ENCODE data around the gene TCF20. TPM values are rescaled to one million over a fixed set of nuclear protein-coding genes. Genes with fewer than 3 reads are reported as not detected.
A peak's percentile ranks its signal among the peaks of the same experiment; 100 is the strongest.

Gene TCF20
- total and polyA plus RNA-seq, 7 experiments from 2014 or later = 3.3 to 97.2 (median 71.9) TPM

- Mint-ChIP-seq H3K27me3 (no peaks in the 10 kb centered on the region), H3K4me3 (peak overlapping the region in 7 of 10 donors; percentile 2 to 63 (median 43)), H3K27ac (peak overlapping the region in 8 of 9 donors; percentile 36 to 95 (median 90)), H3K9me3 (no peaks in the 10 kb centered on the region), H3K4me1 (peaks cover 49 to 94% (median 77%) of the 10 kb centered on the region in 7 donors), H3K36me3 (no peaks in the 10 kb centered on the region)
- ChIA-PET POLR2A (interaction anchor here (0.7 to 2.4 kb wide), 7 partner anchors 10 to 217 kb away, joined by 3 to 8 read pairs (median 5); no protein-coding TSS in a partner anchor), CTCF (interaction anchor here (0.5 to 1.8 kb wide), 3 partner anchors 11 to 67 kb away, joined by 4 read pairs; no protein-coding TSS in a partner anchor)
- ATAC-seq (no peak), DNase-seq (no peak)
- intact Hi-C loops (cut with micrococcal nuclease) = loop anchor here in 1 of 2 donors (1.0 to 5.0 kb wide), 2 partner anchors 17 to 140 kb away; no protein-coding TSS in a partner anchor
- Histone ChIP-seq H3K4me1 (ENCODE audit: control insufficient read depth in 2 of 2, insufficient read depth in 2 of 2, low read length in 2 of 2) (peaks cover 28 to 73% of the 10 kb centered on the region in 2 donors), H3K9me3 (ENCODE audit: control insufficient read depth in 2 of 3, low read length in 3 of 3) (no peaks in the 10 kb centered on the region), H3K4me3 (ENCODE audit: low read length) (no peak overlapping the region), H3K27ac (ENCODE audit: low read depth, low read length) (peak overlapping the region; percentile 39), H3K27me3 (ENCODE audit: control insufficient read depth in 2 of 2, insufficient read depth in 2 of 2, low read length in 2 of 2) (no peaks in the 10 kb centered on the region), H3K36me3 (ENCODE audit: control insufficient read depth in 2 of 3, insufficient read depth in 3 of 3, low read length in 3 of 3) (no peaks in the 10 kb centered on the region)
Observed at GRCh38 chr22:42296883-42297282, 26.4 kb upstream of the TCF20 start.

DNA sequence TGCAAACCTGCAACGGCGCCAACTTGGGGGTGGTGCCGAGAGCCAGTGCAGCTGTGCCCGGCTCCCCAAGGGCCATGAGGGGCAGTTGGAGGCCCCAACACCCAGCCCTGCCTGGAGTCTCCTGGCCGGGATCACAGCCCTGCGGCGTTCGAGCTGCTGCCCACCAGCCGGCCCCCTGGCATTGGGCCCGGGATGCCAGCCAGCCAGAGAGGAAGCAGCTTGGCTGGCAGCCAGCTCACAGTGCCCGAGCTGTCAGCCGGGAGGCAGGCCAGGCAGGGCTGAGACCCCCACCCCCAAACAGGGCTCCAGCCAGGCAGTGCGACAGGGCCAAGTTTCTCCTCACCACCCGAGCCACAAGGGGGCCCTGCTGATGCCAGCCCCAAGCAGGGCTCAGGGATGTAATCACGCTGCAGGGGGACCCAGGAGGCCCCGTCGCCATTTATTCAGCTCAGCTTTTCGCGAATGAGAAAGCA lies 26.0 kb upstream of the TCF20 start:
- intact Hi-C loops (cut with micrococcal nuclease) = loop anchor here in 1 of 2 donors (1.0 to 5.0 kb wide), 2 partner anchors 18 to 141 kb away; no protein-coding TSS in a partner anchor
- ChIA-PET CTCF (interaction anchor here (0.6 to 1.8 kb wide), 5 partner anchors 11 to 901 kb away, joined by 3 to 4 read pairs (median 3); no protein-coding TSS in a partner anchor), POLR2A (interaction anchor here (0.6 to 2.4 kb wide), 7 partner anchors 8 to 129 kb away, joined by 3 to 8 read pairs (median 3); no protein-coding TSS in a partner anchor)
- no peak for ATAC-seq
- Mint-ChIP-seq H3K9me3 (no peaks in the 10 kb centered on the region), H3K4me1 (peaks cover 50 to 94% (median 79%) of the 10 kb centered on the region in 7 donors), H3K4me3 (peak overlapping the region in 5 of 10 donors; percentile 2 to 63 (median 29)), H3K27ac (peak overlapping the region in 8 of 9 donors; percentile 36 to 95 (median 90)), H3K36me3 (no peaks in the 10 kb centered on the region), H3K27me3 (no peaks in the 10 kb centered on the region)
- Histone ChIP-seq H3K4me1 (ENCODE audit: control insufficient read depth in 2 of 2, insufficient read depth in 2 of 2, low read length in 2 of 2) (peaks cover 23 to 69% of the 10 kb centered on the region in 2 donors), H3K9me3 (ENCODE audit: control insufficient read depth in 2 of 3, low read length in 3 of 3) (no peaks in the 10 kb centered on the region), H3K36me3 (ENCODE audit: control insufficient read depth in 2 of 3, insufficient read depth in 3 of 3, low read length in 3 of 3) (no peaks in the 10 kb centered on the region), H3K4me3 (ENCODE audit: low read length) (no peak overlapping the region), H3K27me3 (ENCODE audit: control insufficient read depth in 2 of 2, insufficient read depth in 2 of 2, low read length in 2 of 2) (no peaks in the 10 kb centered on the region), H3K27ac (ENCODE audit: low read depth, low read length) (peak overlapping the region; percentile 39)
- DNase-seq = peak in 4 of 9 donors; percentile 37 to 51 (median 44)

- Histone ChIP-seq H3K36me3 (ENCODE audit: control insufficient read depth in 2 of 3, insufficient read depth in 3 of 3, low read length in 3 of 3) (no peaks in the 10 kb centered on the region), H3K4me3 (ENCODE audit: low read length) (no peak overlapping the region), H3K9me3 (ENCODE audit: control insufficient read depth in 2 of 3, low read length in 3 of 3) (no peaks in the 10 kb centered on the region), H3K27me3 (ENCODE audit: control insufficient read depth in 2 of 2, insufficient read depth in 2 of 2, low read length in 2 of 2) (no peaks in the 10 kb centered on the region), H3K4me1 (ENCODE audit: control insufficient read depth in 2 of 2, insufficient read depth in 2 of 2, low read length in 2 of 2) (peaks cover 3 to 48% of the 10 kb centered on the region in 2 donors), H3K27ac (ENCODE audit: low read depth, low read length) (no peak overlapping the region)
- ChIA-PET CTCF (interaction anchor here (0.7 to 1.0 kb wide), 2 partner anchors 9 to 19 kb away, joined by 3 to 4 read pairs; no protein-coding TSS in a partner anchor), POLR2A (interaction anchor here (0.7 to 1.7 kb wide), 3 partner anchors 7 to 638 kb away, joined by 3 to 7 read pairs (median 3); no protein-coding TSS in a partner anchor)
- Mint-ChIP-seq H3K9me3 (no peaks in the 10 kb centered on the region), H3K27ac (peak overlapping the region in 8 of 9 donors; percentile 56 to 88 (median 68)), H3K4me1 (peaks cover 31 to 75% (median 62%) of the 10 kb centered on the region in 7 donors), H3K4me3 (peak overlapping the region in 7 of 10 donors; percentile 40 to 66 (median 62)), H3K36me3 (no peaks in the 10 kb centered on the region), H3K27me3 (no peaks in the 10 kb centered on the region)
- intact Hi-C loops (cut with micrococcal nuclease) = no loop called here
- peak in 6 of 9 donors; percentile 30 to 60 (median 55) for DNase-seq
- peak; percentile 79 for ATAC-seq
Observed at GRCh38 chr22:42294034-42294985, 23.9 kb upstream of the TCF20 start.

DNA sequence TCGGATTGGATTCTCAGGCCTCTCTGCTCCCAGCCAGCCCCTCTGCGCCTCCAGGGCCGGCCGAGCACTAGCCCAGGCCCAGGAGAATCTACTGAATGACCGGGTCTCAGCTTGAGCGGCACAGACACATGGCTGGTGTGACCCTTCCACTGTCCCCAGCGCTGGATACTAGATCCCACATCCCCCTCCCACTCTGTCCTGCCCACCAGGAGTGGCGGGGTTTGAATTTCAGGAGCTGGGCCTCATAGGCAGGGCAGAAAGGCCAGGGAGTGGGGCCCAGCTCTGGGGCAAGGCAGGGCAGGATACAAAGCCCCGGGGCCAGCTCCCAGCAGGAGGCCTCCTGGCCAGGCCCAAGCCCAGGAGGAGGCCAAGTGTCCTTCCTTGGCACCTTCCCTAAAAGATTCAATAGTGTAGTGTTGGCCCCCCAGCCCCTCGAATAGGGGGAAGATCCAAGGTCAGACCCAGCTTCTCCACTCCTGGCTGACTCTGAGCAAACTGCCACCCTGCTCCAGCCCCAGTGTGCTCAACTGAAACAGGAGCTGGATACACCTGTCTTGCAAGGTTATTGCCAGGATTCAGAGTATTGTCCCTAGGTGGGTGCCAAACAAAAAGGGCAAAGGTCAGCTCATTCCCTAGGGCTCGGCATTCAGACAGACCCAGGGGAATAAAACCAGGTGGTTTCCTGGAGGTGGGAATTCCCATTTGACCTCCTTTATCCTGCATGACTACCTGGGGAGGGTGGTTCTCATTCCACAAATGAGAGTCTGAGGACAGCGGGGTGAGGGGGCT lies 22.5 kb upstream of the TCF20 start:
- Mint-ChIP-seq H3K27ac (peak overlapping the region in 2 of 9 donors; percentile 73 to 76), H3K4me3 (peak overlapping the region in 2 of 10 donors; percentile 21 to 62), H3K9me3 (no peaks in the 10 kb centered on the region), H3K36me3 (no peaks in the 10 kb centered on the region), H3K4me1 (peaks cover 29 to 67% (median 48%) of the 10 kb centered on the region in 7 donors), H3K27me3 (no peaks in the 10 kb centered on the region)
- Histone ChIP-seq H3K4me3 (ENCODE audit: low read length) (no peak overlapping the region), H3K27ac (ENCODE audit: low read depth, low read length) (no peak overlapping the region), H3K9me3 (ENCODE audit: control insufficient read depth in 2 of 3, low read length in 3 of 3) (no peaks in the 10 kb centered on the region), H3K4me1 (ENCODE audit: control insufficient read depth in 2 of 2, insufficient read depth in 2 of 2, low read length in 2 of 2) (peaks cover 0 to 36% of the 10 kb centered on the region in 2 donors), H3K36me3 (ENCODE audit: control insufficient read depth in 2 of 3, insufficient read depth in 3 of 3, low read length in 3 of 3) (no peaks in the 10 kb centered on the region), H3K27me3 (ENCODE audit: control insufficient read depth in 2 of 2, insufficient read depth in 2 of 2, low read length in 2 of 2) (no peaks in the 10 kb centered on the region)
- no peak for ATAC-seq
- POLR2A ChIA-PET = interaction anchor here (0.6 to 1.7 kb wide), 4 partner anchors 9 to 95 kb away, joined by 3 to 7 read pairs (median 6); no protein-coding TSS in a partner anchor
- CTCF ChIA-PET = interaction anchor here (1.0 to 1.6 kb wide), 3 partner anchors 10 to 32 kb away, joined by 3 to 5 read pairs (median 4); no protein-coding TSS in a partner anchor
- no peak for DNase-seq
- intact Hi-C loops (cut with micrococcal nuclease) = no loop called here

- ATAC-seq (no peak), DNase-seq (no peak)
- Mint-ChIP-seq H3K9me3 (no peaks in the 10 kb centered on the region), H3K27me3 (peaks cover 0 to 2% (median 0%) of the 10 kb centered on the region in 5 donors), H3K4me3 (no peak overlapping the region), H3K27ac (peak overlapping the region in 3 of 9 donors; percentile 14 to 47 (median 34)), H3K4me1 (peaks cover 28 to 67% (median 49%) of the 10 kb centered on the region in 7 donors), H3K36me3 (no peaks in the 10 kb centered on the region)
- Histone ChIP-seq H3K27ac (ENCODE audit: low read depth, low read length) (no peak overlapping the region), H3K9me3 (ENCODE audit: control insufficient read depth in 2 of 3, low read length in 3 of 3) (no peaks in the 10 kb centered on the region), H3K4me3 (ENCODE audit: low read length) (no peak overlapping the region), H3K27me3 (ENCODE audit: control insufficient read depth in 2 of 2, insufficient read depth in 2 of 2, low read length in 2 of 2) (no peaks in the 10 kb centered on the region), H3K4me1 (ENCODE audit: control insufficient read depth in 2 of 2, insufficient read depth in 2 of 2, low read length in 2 of 2) (peaks cover 7 to 27% of the 10 kb centered on the region in 2 donors), H3K36me3 (ENCODE audit: control insufficient read depth in 2 of 3, insufficient read depth in 3 of 3, low read length in 3 of 3) (no peaks in the 10 kb centered on the region)
- POLR2A ChIA-PET = no interaction called here
- intact Hi-C loops (cut with micrococcal nuclease) = no loop called here
- CTCF ChIA-PET = no interaction called here
Observed at GRCh38 chr22:42291287-42291686, 20.8 kb upstream of the TCF20 start.
